Peyer's patch (tissue), 4 donors: Measurements from ENCODE around the gene EIF3A. TPM values are rescaled to one million over a fixed set of nuclear protein-coding genes. Genes with fewer than 3 reads are reported as not detected.
"Not testable (repeated sequence)": the region's sequence is repeated elsewhere in the genome, so short reads cannot be mapped to it uniquely, and the experiment has no call there.

Source experiments
- DNase-seq, 3 donors: peaks; one replicate each; pipeline ENCODE4 v3.0.0-alpha.2; 2017 to 2019
- H3K27ac ChIP-seq, 4 donors: fragments of 200-600 bp; sonication (generic); one replicate each; pipeline ENCODE4 v1.5.1; 2016 to 2019
- H3K27me3 ChIP-seq, 2 donors: fragments of 200-600 bp; sonication (generic); one replicate each; pipeline ENCODE4 v1.5.1; 2019
- H3K36me3 ChIP-seq, 3 donors: fragments of 200-600 bp; sonication (generic); one replicate each; pipeline ENCODE4 v1.5.1; 2016 to 2019
- H3K4me1 ChIP-seq, 4 donors: fragments of 200-600 bp; sonication (generic); one replicate each; pipeline ENCODE4 v1.5.1; 2016 to 2019
- H3K4me3 ChIP-seq, 4 donors: fragments of 200-600 bp; sonication (generic); 1 replicate in 3 of 4; 2 replicates in 1 of 4; pipeline ENCODE4 v1.5.1; 2016 to 2019; ENCODE audit warnings: mild to moderate bottlenecking in 1 of 4
- H3K9me3 ChIP-seq, 4 donors: fragments of 200-600 bp; sonication (generic); one replicate each; pipeline ENCODE4 v1.5.1; 2016 to 2019; ENCODE audit warnings: mild to moderate bottlenecking in 1 of 4
- CTCF ChIP-seq, 6 experiments: fragments of 450-650 bp in 4 of 6; fragments of 200-600 bp in 2 of 6; sonication (generic) in 1 of 6; IDR thresholded peaks; one replicate each; pipeline ENCODE4 v1.5.1; 2017 to 2019; ENCODE audit warnings: antibody characterized with exemption in 6 of 6, mild to moderate bottlenecking in 3 of 6, moderate library complexity in 1 of 6
- POLR2A ChIP-seq, 2 donors: fragments of 450-650 bp; IDR thresholded peaks; one replicate each; pipeline ENCODE4 v1.5.1; 2017; ENCODE audit warnings: antibody characterized with exemption in 2 of 2, mild to moderate bottlenecking in 2 of 2, moderate library complexity in 2 of 2
- total RNA-seq, 4 donors: library from RNA; depleted of rRNA; stranded (reverse); fragments of >200 nt; gene quantifications; one replicate each; pipeline ENCODE4 v1.1.0, GENCODE V29; 2016

Gene EIF3A
- total RNA-seq, 4 donors from 2014 or later = 69.5 to 266 (median 89.5) TPM

GRCh38 chr10:119112056-119112455 is 31.4 kb upstream of the EIF3A start:
- no peak overlapping the region for H3K27ac ChIP-seq
- DNase-seq = no peak
- peaks cover 0 to 72% (median 0%) of the 10 kb centered on the region in 3 donors for H3K36me3 ChIP-seq

DNA sequence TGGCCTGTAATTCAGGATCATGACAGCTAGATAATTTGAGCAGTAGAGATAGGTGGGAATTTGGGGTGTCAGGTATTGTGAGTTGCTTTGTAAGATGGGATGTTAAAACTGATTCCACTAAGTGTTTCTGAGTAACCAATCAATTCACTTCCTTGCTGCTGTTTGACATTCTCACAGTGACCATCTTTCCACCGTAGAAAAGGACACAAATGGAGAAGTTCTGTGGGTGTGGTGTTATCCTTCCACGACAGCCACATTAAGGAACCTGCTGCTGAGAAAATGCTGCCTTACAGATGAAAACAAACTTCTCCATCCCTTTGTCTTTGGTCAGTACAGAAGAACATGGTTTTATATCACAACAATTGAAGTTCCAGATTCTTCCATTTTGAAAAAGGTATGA is 27.2 kb upstream of the EIF3A start:
- not testable (repeated sequence) for H3K4me1 ChIP-seq, H3K4me3 ChIP-seq, DNase-seq, H3K27me3 ChIP-seq, H3K9me3 ChIP-seq, H3K27ac ChIP-seq
- peaks cover 0 to 46% (median 0%) of the 10 kb centered on the region in 3 donors for H3K36me3 ChIP-seq

More at GRCh38 chr10:119112056-119112455, 31.4 kb upstream of the EIF3A start:
- TF ChIP-seq CTCF (IDR thresholded peaks at IDR 0.05) (no peak), POLR2A (IDR thresholded peaks at IDR 0.05) (no peak)
- no peaks in the 10 kb centered on the region for H3K4me1 ChIP-seq
- H3K9me3 ChIP-seq = no peaks in the 10 kb centered on the region
- no peaks in the 10 kb centered on the region for H3K27me3 ChIP-seq
- H3K4me3 ChIP-seq = no peak overlapping the region

GRCh38 chr10:119107106-119107505 is 26.5 kb upstream of the EIF3A start:
- not testable (repeated sequence) for H3K9me3 ChIP-seq, H3K4me1 ChIP-seq, H3K4me3 ChIP-seq, H3K27ac ChIP-seq, H3K27me3 ChIP-seq, DNase-seq
- peaks cover 0 to 39% (median 0%) of the 10 kb centered on the region in 3 donors for H3K36me3 ChIP-seq

DNA sequence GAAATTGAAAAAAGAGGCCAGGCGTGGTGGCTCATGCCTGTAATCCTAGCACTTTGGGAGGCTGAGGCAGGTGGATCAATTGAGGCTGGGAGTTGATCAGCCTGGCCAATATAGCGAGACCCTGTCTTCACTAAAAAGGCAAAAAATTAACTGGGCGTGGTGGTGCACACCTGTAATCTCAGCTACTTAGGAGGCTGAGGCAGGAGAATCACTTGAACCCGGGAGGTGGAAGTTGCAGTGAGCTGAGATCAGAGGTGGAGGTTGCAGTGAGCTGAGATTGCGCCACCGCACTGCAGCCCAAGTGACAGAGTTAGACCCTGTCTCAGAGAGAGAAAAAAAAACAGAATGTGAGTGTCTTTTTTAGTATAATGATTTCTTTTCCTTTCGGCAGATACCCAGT is 25.3 kb upstream of the EIF3A start:
- not testable (repeated sequence) for DNase-seq, H3K9me3 ChIP-seq, H3K27ac ChIP-seq, H3K27me3 ChIP-seq, H3K4me3 ChIP-seq, H3K4me1 ChIP-seq
- H3K36me3 ChIP-seq = peaks cover 0 to 30% (median 0%) of the 10 kb centered on the region in 3 donors

DNA sequence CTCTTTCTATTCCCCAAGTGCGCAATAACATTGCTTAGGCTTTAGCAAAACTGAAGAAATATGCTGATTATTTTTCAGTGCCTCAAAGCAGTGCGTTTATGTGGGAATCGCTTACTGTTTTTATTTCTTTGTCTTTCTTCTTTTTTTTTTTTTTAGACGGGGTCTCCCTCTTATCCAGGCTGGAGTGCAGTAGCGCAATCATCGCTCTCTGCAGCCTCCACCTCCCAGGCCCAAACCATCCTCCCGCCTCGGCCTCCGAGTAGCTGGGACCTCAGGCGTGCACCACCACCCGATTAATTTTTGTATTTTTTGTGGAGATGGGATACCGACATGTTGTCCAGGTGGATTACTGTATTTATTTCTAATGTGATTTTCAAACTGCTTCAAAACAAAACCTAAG is 24.5 kb upstream of the EIF3A start:
- TF ChIP-seq CTCF (IDR thresholded peaks at IDR 0.05) (no peak), POLR2A (IDR thresholded peaks at IDR 0.05) (no peak)
- H3K36me3 ChIP-seq = peaks cover 0 to 23% (median 0%) of the 10 kb centered on the region in 3 donors
- H3K4me1 ChIP-seq = peaks cover 0 to 9% (median 6%) of the 10 kb centered on the region in 4 donors
- DNase-seq = no peak
- no peaks in the 10 kb centered on the region for H3K27me3 ChIP-seq
- H3K27ac ChIP-seq = no peak overlapping the region
- H3K9me3 ChIP-seq = no peaks in the 10 kb centered on the region
- peak overlapping the region in 3 of 4 donors; percentile 89 to 98 (median 96) for H3K4me3 ChIP-seq

DNA sequence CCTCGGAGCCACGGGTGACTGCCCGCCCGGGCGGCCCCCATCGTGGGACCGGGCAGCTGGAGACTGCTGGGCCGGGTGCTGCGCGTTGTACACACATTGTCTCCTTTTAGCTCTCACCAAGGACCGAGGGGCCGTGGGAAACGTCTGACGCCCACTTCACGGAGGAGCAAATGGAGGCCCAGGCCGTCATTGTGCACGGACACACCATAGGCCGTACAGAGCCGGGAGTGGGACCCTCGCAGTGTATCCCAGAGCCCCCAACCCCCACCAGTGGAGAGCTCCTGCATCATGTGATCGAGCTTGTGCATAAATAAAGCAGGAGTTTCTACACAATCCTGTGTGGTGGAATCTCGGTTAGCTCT is 24.0 kb upstream of the EIF3A start:
- peak overlapping the region in 3 of 4 donors; percentile 80 to 88 (median 84) for H3K27ac ChIP-seq
- peaks cover 0 to 9% (median 6%) of the 10 kb centered on the region in 4 donors for H3K4me1 ChIP-seq
- no peaks in the 10 kb centered on the region for H3K9me3 ChIP-seq
- DNase-seq = no peak
- H3K36me3 ChIP-seq = peaks cover 0 to 18% (median 0%) of the 10 kb centered on the region in 3 donors
- no peak for TF ChIP-seq CTCF (IDR thresholded peaks at IDR 0.05)
- no peak for TF ChIP-seq POLR2A (IDR thresholded peaks at IDR 0.05)
- H3K27me3 ChIP-seq = no peaks in the 10 kb centered on the region
- H3K4me3 ChIP-seq = peak overlapping the region; percentile 86 to 98 (median 92)

DNA sequence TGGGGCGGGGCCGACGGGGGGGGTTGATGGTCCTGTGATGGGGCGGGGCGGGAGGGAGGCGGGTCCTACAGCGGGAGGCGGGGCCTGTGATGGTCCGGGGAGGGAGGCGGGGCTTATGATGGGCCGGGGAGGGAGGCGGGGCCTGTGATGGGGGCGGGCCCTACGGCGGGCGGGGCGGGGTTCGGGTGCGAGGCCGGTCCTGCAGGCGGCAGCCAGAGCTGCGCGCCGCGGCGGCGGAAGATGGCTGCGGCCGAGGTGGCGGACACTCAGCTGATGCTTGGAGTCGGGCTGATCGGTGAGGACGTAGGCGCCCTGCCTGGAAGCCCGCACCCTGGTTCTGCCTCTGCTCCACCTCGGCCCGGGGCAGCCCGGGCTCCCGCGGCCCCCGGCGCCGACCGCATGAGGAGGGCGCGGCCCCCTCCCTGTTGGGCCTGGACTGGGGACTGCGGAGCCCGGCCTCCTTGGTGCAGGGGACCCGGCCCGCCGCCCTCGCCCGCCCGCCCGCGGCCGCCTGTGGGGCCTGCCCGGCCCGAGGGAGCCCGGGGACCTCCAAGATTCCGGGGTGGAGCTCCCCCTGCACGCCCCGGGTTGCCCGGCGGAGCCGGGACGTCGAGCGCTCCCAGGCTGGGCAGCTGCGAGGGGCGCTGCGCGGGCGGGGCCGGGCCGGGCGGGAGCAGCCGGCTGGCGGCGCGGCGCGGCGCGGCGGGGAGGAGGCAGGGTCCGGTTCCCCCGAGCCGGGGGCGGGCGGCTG is 23.5 kb upstream of the EIF3A start, which contains the start of gene DENND10:
Gene DENND10, plus strand, starts transcription at position 211 of the 751 bp plus-strand sequence. Its CDS starts 30 bp downstream, at position 241.
- H3K4me1 ChIP-seq = peaks cover 0 to 9% (median 6%) of the 10 kb centered on the region in 4 donors
- H3K36me3 ChIP-seq = peaks cover 0 to 12% (median 0%) of the 10 kb centered on the region in 3 donors
- H3K27ac ChIP-seq = peak within 1 kb of the TSS; percentile 74 to 88 (median 82)
- peak within 1 kb of the TSS; percentile 86 to 98 (median 92) for H3K4me3 ChIP-seq
- TF ChIP-seq POLR2A (IDR thresholded peaks at IDR 0.05) = peak; percentile 82 to 87
- peak in 3 of 6 experiments; percentile 9 to 26 (median 24) for TF ChIP-seq CTCF (IDR thresholded peaks at IDR 0.05)
- H3K27me3 ChIP-seq = no peaks in the 10 kb centered on the region
- DNase-seq = peak; percentile 90 to 91 (median 91)
- no peaks in the 10 kb centered on the region for H3K9me3 ChIP-seq
